CD4-positive, alpha-beta T cell treated with Interleukin-1 beta for 1 hour (primary cell): Measurements from ENCODE around the gene TMEM106B.

Source experiments
- DNase-seq, 2 donors: peaks; one replicate each; pipeline ENCODE4 v3.0.0-alpha.2; 2020 to 2022

TMEM106B gene

GRCh38 chr7:12229046-12229445 lies 18.0 kb downstream of the TMEM106B start:
- DNase-seq: no peak

DNA sequence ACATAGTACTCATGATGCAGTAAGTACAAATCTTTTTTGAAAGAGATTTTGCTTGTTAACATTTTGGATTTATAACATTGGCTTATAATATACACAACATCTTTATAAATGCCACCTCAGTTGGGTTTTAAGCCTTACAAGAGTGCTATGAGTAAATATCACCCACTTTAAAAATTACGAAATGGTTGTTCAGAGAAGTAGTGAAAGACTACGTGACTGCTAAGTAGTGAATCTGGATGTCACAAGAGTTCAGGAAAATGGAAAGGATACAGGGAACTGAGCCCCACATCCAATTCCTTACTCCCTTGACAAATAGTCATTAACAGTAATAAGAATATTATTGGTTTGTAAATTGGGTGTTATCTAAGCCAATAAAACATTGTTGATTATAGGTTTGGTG lies 20.0 kb downstream of the TMEM106B start:
- no peak for DNase-seq

DNA sequence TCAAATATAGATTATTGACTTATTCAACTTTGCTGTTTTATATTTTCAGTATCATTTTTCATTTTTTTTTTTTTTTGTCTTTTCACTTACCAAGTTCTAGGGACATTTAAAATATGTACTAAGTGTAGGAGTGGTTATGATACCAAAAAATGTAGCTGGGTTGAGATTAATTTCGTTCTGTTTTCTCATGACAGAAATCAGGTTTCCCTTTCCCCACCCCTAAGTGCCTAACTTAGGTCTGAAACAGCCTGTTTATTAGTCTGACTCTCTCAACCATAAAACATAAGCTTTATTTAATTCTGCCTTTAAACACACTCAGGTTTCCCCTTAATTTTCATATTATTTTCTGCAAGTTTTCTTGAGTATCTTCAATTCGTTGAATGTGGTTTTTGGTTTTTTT lies 22.1 kb downstream of the TMEM106B start:
- DNase-seq: no peak

DNA sequence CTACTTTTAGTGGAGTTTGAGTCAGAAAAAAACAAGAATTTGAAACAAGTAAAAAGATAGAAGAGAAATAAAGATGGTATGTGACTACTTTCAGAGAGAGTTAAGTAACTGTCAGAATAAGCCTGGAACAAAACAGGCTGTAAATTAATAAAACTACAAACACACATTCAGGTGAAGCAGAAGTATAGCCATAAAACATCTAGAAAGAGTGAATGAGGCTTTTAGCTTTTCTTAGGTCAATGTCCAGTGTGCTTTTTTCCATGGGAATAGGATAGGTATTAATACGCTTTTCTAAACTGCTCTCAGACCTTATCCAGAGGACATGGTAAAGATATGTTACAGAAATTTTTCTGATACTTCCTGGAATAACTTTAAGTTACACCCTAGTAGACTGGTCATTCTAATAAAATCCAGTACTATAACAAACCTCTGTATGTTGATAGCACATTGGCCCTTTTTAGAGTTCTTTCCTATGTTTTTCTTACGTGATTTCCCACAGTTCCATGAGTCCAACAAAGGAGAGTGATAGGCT lies 23.3 kb downstream of the TMEM106B start:
- DNase-seq: no peak

DNA sequence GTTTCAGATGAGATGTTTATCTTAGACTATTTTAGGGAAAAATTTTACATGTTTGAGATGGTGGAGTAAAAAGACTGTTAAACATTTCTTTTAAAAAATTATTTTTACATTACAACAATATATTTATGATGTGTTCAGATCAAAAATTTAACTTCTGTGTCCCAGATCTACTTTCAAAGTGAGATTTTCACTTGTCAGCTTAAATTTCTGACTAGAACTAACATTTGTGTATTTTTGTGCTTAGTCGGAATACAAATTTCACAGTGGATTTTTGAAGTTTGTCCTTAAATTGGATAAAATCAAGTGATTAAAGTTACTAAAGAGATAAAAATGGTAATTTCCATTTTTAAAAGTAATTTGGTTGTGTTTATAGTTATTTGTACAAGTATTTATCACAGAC lies 24.9 kb downstream of the TMEM106B start:
- no peak for DNase-seq

DNA sequence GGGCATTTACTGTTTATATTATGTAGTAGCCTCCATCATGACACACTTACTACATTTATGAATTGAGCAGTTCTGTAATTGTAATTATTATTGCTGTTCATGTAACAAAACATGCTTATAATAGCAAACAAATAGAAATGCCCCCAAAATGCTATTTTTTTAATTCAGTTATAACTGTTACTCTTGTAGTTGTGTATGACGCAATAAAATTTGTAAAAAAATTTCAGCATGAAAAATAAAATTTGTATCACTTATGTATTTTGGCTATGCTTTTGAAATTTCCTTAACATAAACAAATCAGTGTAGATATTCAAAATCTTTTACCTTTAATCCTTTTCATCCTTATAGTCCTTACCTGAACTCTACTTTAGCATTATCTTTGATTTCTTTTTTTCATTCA lies 25.9 kb downstream of the TMEM106B start:
- DNase-seq: no peak

- no peak for DNase-seq
These were observed 28.7 kb downstream of the TMEM106B start for GRCh38 chr7:12239806-12240205.

DNA sequence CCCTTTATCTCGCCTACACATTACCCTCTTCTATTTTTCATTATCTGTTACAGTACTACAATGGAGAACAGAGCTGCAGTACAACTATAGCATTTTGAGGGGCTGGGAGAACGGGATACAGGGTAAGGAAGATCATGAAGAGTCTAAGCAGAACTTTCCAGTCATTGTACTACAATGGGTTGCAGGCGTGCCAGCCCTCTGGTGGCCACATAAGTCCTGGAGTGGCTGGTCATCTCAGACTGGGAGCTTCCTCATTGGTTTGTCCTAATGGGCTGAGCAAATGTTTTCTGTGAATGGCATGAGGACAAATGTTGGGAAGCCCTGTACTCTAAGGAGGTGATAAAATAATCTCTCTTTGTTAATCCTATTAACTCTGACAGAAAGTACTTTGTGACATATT lies 33.0 kb downstream of the TMEM106B start:
- no peak for DNase-seq

GRCh38 chr7:12244694-12245093 lies 33.6 kb downstream of the TMEM106B start:
- DNase-seq: no peak

GRCh38 chr7:12249706-12250105 lies 38.6 kb downstream of the TMEM106B start:
- DNase-seq: no peak

- no peak for DNase-seq
These were observed 39.1 kb downstream of the TMEM106B start for GRCh38 chr7:12250232-12250631.

DNA sequence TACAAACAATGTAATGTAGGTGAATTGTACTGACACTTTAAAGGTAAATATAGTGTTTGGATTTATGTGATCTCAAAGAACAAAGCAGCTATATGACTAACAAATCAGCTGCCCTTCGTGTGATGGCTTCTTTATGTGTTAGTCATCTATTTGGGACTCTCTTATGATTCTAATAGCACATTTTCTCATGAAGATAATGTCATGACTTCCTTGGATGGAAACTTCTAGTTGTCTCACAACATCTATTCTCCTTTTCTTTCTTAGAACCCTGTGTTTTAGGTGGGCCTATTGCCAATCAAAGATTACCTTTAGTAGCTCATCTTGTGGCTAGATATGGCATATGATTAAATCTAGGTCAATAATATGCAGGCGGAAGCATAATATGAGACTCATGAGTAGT lies 45.0 kb downstream of the TMEM106B start:
- peak in 1 of 2 donors; percentile 5 for DNase-seq

DNA sequence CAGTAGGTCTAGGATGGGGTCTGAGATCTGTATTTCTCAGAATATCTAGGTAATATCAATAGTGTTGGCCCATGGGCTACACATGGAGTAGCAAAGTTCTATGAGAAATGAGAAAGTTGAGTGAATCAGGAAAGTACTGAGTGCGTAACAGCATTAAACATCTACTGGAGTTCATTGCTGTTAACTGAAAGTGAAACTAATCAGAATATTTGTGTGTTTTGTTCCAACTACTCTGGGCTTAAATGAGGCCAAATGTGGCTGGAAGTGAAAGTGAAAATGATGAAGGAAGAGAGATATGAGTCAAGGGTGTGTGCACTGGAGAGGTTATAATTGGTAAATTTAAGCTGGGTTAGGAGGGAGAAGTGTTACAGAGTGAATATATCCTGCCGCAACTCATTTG lies 46.5 kb downstream of the TMEM106B start:
- DNase-seq: peak; percentile 26 to 82

DNA sequence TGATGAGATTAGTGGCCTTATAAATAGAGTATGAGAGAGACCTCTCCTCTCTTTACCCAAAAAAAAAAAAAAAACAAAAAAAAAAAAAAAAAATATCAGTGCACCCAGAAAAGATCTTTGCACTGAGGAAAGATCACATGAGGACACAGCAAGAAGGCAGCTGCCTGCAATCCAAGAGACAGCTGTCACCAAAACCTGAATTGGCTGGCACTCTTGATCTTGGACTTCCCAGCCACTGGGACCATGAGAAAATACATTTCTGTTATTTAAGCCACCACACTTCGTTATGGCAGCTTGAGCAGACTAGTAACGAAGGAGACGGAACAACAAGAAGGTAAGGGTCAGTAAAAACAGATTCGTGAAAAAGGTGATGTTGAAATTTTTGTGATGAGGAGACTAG lies 47.0 kb downstream of the TMEM106B start:
- DNase-seq: no peak

DNA sequence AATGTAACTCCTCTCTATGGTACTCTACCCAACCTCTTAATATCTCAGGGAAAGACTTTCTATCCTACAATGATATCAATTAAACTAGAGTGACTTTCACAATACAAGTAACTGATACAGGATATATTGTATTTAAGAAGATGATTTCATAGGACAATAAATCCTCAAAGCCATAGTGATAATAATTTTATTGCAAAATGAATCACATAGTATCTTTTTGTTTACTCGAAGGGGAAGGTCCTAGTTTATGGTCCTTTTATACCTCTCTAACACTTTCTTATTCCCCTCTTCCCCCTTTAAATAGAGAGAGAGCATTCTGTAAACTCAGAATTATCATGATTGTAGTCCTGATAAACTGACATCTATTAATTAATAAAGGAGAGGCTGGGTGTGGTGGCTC lies 56.4 kb downstream of the TMEM106B start:
- DNase-seq: no peak

DNA sequence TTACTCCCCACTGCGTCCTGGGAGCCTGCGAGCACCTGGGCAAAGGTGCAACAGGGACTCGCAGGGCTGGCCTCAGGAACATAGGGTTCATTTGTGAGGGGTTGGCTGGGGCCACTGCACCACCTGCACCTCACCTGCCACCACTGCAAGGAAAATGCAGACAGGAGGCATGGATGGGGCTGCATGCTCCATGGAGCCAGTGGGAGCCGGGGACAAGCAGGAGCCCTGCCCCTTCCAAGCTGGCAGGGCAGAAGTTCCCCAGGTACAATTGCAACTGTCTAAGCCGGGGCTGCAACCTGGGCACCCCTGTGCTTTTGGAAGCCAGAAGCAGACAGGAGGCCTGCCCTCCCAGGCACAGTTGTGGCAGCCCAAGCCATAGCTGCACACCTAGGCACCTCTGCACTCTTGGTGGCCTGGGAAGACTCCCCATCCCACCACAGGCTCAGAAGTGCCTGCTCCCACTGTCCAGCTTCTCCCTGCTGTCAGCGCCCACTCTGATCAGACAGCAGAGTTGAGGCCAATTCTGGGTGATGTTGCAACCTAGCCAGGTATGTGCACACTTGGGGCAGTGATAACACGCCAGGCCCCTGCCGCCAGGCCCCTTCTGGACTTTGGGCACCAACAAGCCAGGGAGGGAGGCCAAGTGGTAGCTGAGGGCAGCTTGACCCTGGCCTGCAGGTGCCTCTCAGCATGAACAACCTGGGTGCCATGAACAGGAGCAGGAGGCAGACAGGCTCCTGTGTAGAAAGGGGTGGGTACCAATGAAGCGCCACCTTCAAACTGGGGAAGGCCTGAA lies 58.2 kb downstream of the TMEM106B start:
- DNase-seq: no peak

GRCh38 chr7:12281038-12281437 lies 69.9 kb downstream of the TMEM106B start:
- DNase-seq: no peak

- no peak for DNase-seq
These were observed 76.8 kb downstream of the TMEM106B start for GRCh38 chr7:12287901-12288300.

- DNase-seq: no peak
These were observed 78.9 kb downstream of the TMEM106B start for GRCh38 chr7:12289996-12290395.

DNA sequence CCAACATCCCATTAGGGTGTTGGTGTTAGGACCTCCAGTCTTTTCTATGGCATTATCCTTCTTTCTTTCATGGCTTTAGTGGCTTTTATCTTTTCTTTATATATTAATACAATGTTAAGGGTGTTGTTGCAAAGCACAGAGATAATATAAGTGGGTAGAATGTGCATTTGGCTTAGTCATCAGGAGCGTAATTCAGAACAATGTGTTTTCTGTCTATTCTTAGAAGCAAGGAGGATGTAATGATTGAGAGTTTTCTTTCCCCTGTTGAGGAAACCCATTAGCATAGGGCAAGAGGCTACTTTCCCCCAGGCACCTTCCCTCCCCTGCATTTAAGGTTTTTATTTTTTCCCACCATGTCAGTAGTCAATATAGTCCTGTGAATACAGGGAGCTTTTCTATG lies 79.7 kb downstream of the TMEM106B start:
- DNase-seq: no peak

DNA sequence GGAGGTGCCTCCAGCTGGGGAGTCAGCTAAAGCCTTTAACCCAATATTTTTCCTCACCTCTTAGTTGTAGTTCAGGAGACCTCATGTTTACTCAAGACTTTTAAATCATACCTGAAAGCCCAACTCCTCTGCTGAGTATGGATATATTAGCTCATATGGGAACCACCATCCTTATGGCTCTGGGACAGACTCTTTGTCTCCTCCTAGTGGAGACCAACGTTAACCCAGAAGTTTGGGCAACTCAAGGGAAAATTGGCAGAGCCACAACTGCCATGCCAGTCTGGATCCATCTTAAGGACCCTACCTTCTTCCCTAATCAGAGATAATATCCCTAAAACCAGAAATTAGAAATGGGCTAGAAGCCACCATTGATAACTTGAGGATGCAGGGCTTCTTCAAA lies 80.8 kb downstream of the TMEM106B start:
- peak in 1 of 2 donors; percentile 12 for DNase-seq
